Vagina (tissue), 2 donors: ENCODE measurements around the gene LCN1.

Experiments
- CTCF ChIP-seq, 3 experiments: fragments of 450-650 bp in 2 of 3; fragments of 200-600 bp in 1 of 3; sonication (generic) in 1 of 3; IDR thresholded peaks; one replicate each; pipeline ENCODE4 v1.5.1; 2017 to 2019; ENCODE audit warnings: antibody characterized with exemption in 3 of 3, mild to moderate bottlenecking in 2 of 3, moderate library complexity in 2 of 3
- POLR2A ChIP-seq, 2 donors: fragments of 450-650 bp; IDR thresholded peaks; one replicate each; pipeline ENCODE4 v1.6.1; 2017; ENCODE audit warnings: antibody characterized with exemption in 2 of 2, mild to moderate bottlenecking in 2 of 2, moderate library complexity in 2 of 2

GRCh38 chr9:135524130-135524861 is 3.1 kb downstream of the LCN1 start:
- TF ChIP-seq POLR2A (IDR thresholded peaks at IDR 0.05): no peak
- TF ChIP-seq CTCF (IDR thresholded peaks at IDR 0.05): no peak
